Amygdala (tissue), 56 donors: Measurements from ENCODE around the gene GJC2.
"Not testable (repeated sequence)": the region's sequence is repeated elsewhere in the genome, so short reads cannot be mapped to it uniquely, and the experiment has no call there.

Experiments
- DNase-seq, 56 donors: peaks; one replicate each; lab custom pipeline; 2025; lab: John Stamatoyannopoulos, UW

The GJC2 gene

GRCh38 chr1:228180959-228181644 lies 31.4 kb downstream of the GJC2 start:
- DNase-seq, result no peak

- DNase-seq, result no peak
Measured at GRCh38 chr1:228181645-228182034, 31.9 kb downstream of the GJC2 start.

GRCh38 chr1:228182296-228183030 lies 32.7 kb downstream of the GJC2 start:
- DNase-seq, result no peak

- DNase-seq, result no peak
Measured at GRCh38 chr1:228184152-228184551, 34.4 kb downstream of the GJC2 start.

- DNase-seq, result no peak
Measured at GRCh38 chr1:228185641-228185965, 35.9 kb downstream of the GJC2 start.

GRCh38 chr1:228188249-228188648 lies 38.5 kb downstream of the GJC2 start:
- not testable (repeated sequence) for DNase-seq

GRCh38 chr1:228190182-228190581 lies 40.5 kb downstream of the GJC2 start:
- DNase-seq, result no peak

GRCh38 chr1:228190778-228191177 lies 41.0 kb downstream of the GJC2 start:
- no peak for DNase-seq

GRCh38 chr1:228194436-228194835 lies 44.7 kb downstream of the GJC2 start:
- no peak for DNase-seq

- DNase-seq, result no peak
Measured at GRCh38 chr1:228194921-228195812, 45.4 kb downstream of the GJC2 start.

GRCh38 chr1:228197555-228198147 lies 47.9 kb downstream of the GJC2 start:
- DNase-seq, result no peak

- DNase-seq, result no peak
Measured at GRCh38 chr1:228198977-228199590, 49.4 kb downstream of the GJC2 start.

GRCh38 chr1:228204958-228205357 lies 55.2 kb downstream of the GJC2 start:
- DNase-seq, result no peak

GRCh38 chr1:228205526-228206436 lies 56.1 kb downstream of the GJC2 start:
- DNase-seq, result no peak

GRCh38 chr1:228206582-228207351 lies 57.0 kb downstream of the GJC2 start:
- no peak for DNase-seq

GRCh38 chr1:228207381-228207810 lies 57.7 kb downstream of the GJC2 start:
- no peak for DNase-seq

- DNase-seq, result no peak
Measured at GRCh38 chr1:228207851-228208821, 58.4 kb downstream of the GJC2 start, which contains the start of gene OBSCN. OBSCN (plus strand) TSS chr1:228208044; CDS start chr1:228211784, 3,740 bp downstream.
